Measurements from ENCODE around the gene KLF15.

Gene KLF15

GRCh38 chr3:126322181-126322967 lies 34.8 kb downstream of the KLF15 start:
- ChIA-PET POLR2A (no interaction called here), CTCF (no interaction called here)
- no peaks in the 10 kb centered on the region for H3K4me1 ChIP-seq (ENCODE audit: control insufficient read depth, insufficient read depth, low read length)
- no peak overlapping the region for H3K27ac ChIP-seq (ENCODE audit: extremely low read depth, low read depth, low read length)
- TF ChIP-seq ZNF18 (tag by site-specific recombination; IDR thresholded peaks at IDR 0.05), result no peak
- no peak for TF ChIP-seq ZNF776 (tag by site-specific recombination; IDR thresholded peaks at IDR 0.05; ENCODE audit: borderline replicate concordance)
- TF ChIP-seq BCL6B (tag by site-specific recombination; IDR thresholded peaks at IDR 0.05), result no peak
- TF ChIP-seq GLI2 (tag by site-specific recombination; IDR thresholded peaks at IDR 0.05; ENCODE audit: borderline replicate concordance, low read depth), result no peak
- H3K4me3 ChIP-seq (ENCODE audit: low read depth, low read length), result no peak overlapping the region
- no peaks in the 10 kb centered on the region for H3K9me3 ChIP-seq (ENCODE audit: control insufficient read depth, insufficient read depth, low read depth, low read length)
- no peaks in the 10 kb centered on the region for H3K36me3 ChIP-seq (ENCODE audit: control insufficient read depth in 2 of 2, insufficient read depth in 1 of 2, low read length in 2 of 2)

- POLR2A ChIA-PET, result no interaction called here
Observed at GRCh38 chr3:126321490-126321889, 35.7 kb downstream of the KLF15 start.

GRCh38 chr3:126320517-126321293 lies 36.5 kb downstream of the KLF15 start:
- ChIA-PET CTCF (no interaction called here), POLR2A (no interaction called here)
- no peak overlapping the region for H3K4me3 ChIP-seq (ENCODE audit: low read depth, low read length)
- no peaks in the 10 kb centered on the region for H3K9me3 ChIP-seq (ENCODE audit: control insufficient read depth, insufficient read depth, low read depth, low read length)
- no peak overlapping the region for H3K27ac ChIP-seq (ENCODE audit: extremely low read depth, low read depth, low read length)
- no peaks in the 10 kb centered on the region for H3K36me3 ChIP-seq (ENCODE audit: control insufficient read depth in 2 of 2, insufficient read depth in 1 of 2, low read length in 2 of 2)
- H3K4me1 ChIP-seq (ENCODE audit: control insufficient read depth, insufficient read depth, low read length), result no peaks in the 10 kb centered on the region
- TF ChIP-seq ZNF596 (tag by site-specific recombination; IDR thresholded peaks at IDR 0.05), result no peak
- TF ChIP-seq YY2 (tag by site-specific recombination; IDR thresholded peaks at IDR 0.05), result no peak
- TF ChIP-seq ZNF19 (tag by site-specific recombination; IDR thresholded peaks at IDR 0.05; ENCODE audit: low read depth), result no peak
- no peak for TF ChIP-seq TCF7L2 (IDR thresholded peaks at IDR 0.05; ENCODE audit: borderline replicate concordance, low read depth, low read length)
- TF ChIP-seq HOXD13 (CRISPR knock-in tag; IDR thresholded peaks at IDR 0.05; ENCODE audit: borderline replicate concordance), result no peak
- no peak for TF ChIP-seq GLIS2 (tag by site-specific recombination; IDR thresholded peaks at IDR 0.05)
- no peak for TF ChIP-seq ZBTB44 (tag by site-specific recombination; IDR thresholded peaks at IDR 0.05)
- TF ChIP-seq ZFHX2 (tag by site-specific recombination; conservative IDR thresholded peaks at IDR 0.05), result no peak
- TF ChIP-seq ZBTB6 (tag by site-specific recombination; IDR thresholded peaks at IDR 0.05), result no peak
- TF ChIP-seq ZNF214 (tag by site-specific recombination; IDR thresholded peaks at IDR 0.05; ENCODE audit: borderline replicate concordance), result no peak
- TF ChIP-seq KLF8 (tag by site-specific recombination; IDR thresholded peaks at IDR 0.05), result no peak

More at GRCh38 chr3:126321490-126321889, 35.7 kb downstream of the KLF15 start:
- Histone ChIP-seq H3K9me3 (ENCODE audit: control insufficient read depth, insufficient read depth, low read depth, low read length) (no peaks in the 10 kb centered on the region), H3K27ac (ENCODE audit: extremely low read depth, low read depth, low read length) (no peak overlapping the region), H3K4me3 (ENCODE audit: low read depth, low read length) (no peak overlapping the region), H3K4me1 (ENCODE audit: control insufficient read depth, insufficient read depth, low read length) (no peaks in the 10 kb centered on the region), H3K36me3 (ENCODE audit: control insufficient read depth in 2 of 2, insufficient read depth in 1 of 2, low read length in 2 of 2) (no peaks in the 10 kb centered on the region)
- TF ChIP-seq ZNF843 (tag by site-specific recombination; IDR thresholded peaks at IDR 0.05) (no peak), ZNF138 (tag by site-specific recombination; IDR thresholded peaks at IDR 0.05; ENCODE audit: borderline replicate concordance) (no peak), ZNF530 (tag by site-specific recombination; IDR thresholded peaks at IDR 0.05; ENCODE audit: low read depth) (no peak), ZNF133 (tag by site-specific recombination; IDR thresholded peaks at IDR 0.05) (no peak), TCF7L2 (IDR thresholded peaks at IDR 0.05; ENCODE audit: borderline replicate concordance, low read depth, low read length) (no peak), ZNF398 (tag by site-specific recombination; IDR thresholded peaks at IDR 0.05) (no peak), ZNF433 (tag by site-specific recombination; IDR thresholded peaks at IDR 0.05; ENCODE audit: low read depth) (no peak), ZNF19 (tag by site-specific recombination; IDR thresholded peaks at IDR 0.05; ENCODE audit: low read depth) (no peak), ZNF354C (tag by site-specific recombination; IDR thresholded peaks at IDR 0.05; ENCODE audit: borderline replicate concordance, low read depth) (no peak), ZNF2 (tag by site-specific recombination; IDR thresholded peaks at IDR 0.05) (no peak), ZSCAN23 (tag by site-specific recombination; IDR thresholded peaks at IDR 0.05) (no peak)
- CTCF ChIA-PET, result no interaction called here
